GM23248 (cell line): ENCODE results near the gene IDH3G.

Source experiments
- EZH2 ChIP-seq: fragments of 200-600 bp; sonication (generic); IDR thresholded peaks from 2 replicates; pipeline ENCODE4 v1.6.1; 2018; ENCODE audit warnings: antibody characterized with exemption, mild to moderate bottlenecking; ENCODE audit not compliant: insufficient read depth, poor library complexity, severe bottlenecking
- EZH2phosphoT487 ChIP-seq: fragments of 200-600 bp; sonication (generic); IDR thresholded peaks from 2 replicates; pipeline ENCODE4 v1.6.1; 2018; ENCODE audit warnings: antibody characterized with exemption, moderate library complexity, mild to moderate bottlenecking, low read depth; ENCODE audit not compliant: insufficient read depth

DNA sequence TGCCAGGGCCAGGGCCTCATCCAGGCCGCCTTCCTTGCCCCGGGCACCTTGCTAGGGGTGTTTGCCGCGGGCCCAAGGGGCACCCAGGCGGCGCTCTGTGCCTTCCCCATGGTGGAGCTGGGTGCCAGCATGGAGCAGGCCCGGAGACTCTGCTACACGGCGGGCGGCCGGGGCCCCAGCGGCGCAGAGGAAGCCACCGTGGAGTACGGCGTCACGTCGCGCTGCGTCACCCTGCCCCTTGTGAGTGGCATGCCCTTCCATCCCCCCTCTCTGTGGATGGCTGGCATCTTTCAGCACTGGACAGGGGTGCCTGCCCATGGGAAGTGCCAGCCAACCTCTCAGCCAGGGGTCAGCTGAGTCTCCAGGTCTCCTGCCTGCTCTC is 26.5 kb downstream of the IDH3G start:
- TF ChIP-seq EZH2 (no peak), EZH2phosphoT487 (no peak)
